OCI-LY1 (cell line): ENCODE results near the gene ESYT2.

Experiments used
- H2AFZ ChIP-seq: fragments of 200-600 bp; sonication (generic), shearing (Covaris generic); 2 replicates; pipeline ENCODE4 v1.6.0; 2014; ENCODE audit warnings: antibody characterized with exemption, mild to moderate bottlenecking, low read length
- H3F3A ChIP-seq: fragments of 200-600 bp; sonication (generic), shearing (Covaris generic); 2 replicates; pipeline ENCODE4 v1.6.0; 2014; ENCODE audit warnings: mild to moderate bottlenecking, antibody characterized with exemption, low read length, moderate library complexity; ENCODE audit not compliant: insufficient read depth
- H3K27ac ChIP-seq: fragments of 200-600 bp; sonication (generic); 2 replicates; pipeline ENCODE4 v1.5.1; 2014; ENCODE audit warnings: low read length, mixed run types, mild to moderate bottlenecking, low read depth; ENCODE audit not compliant: poor library complexity, severe bottlenecking
- H3K27me3 ChIP-seq: fragments of 200-600 bp; sonication (generic); 2 replicates; pipeline ENCODE4 v1.6.0; 2014; ENCODE audit warnings: antibody characterized with exemption, mild to moderate bottlenecking, low read length, moderate library complexity; ENCODE audit not compliant: insufficient read depth
- H3K36me3 ChIP-seq: fragments of 200-600 bp; sonication (generic); 2 replicates; pipeline ENCODE4 v1.6.1; 2014; ENCODE audit warnings: mild to moderate bottlenecking, antibody characterized with exemption, low read length, moderate library complexity, mixed read lengths; ENCODE audit not compliant: insufficient read depth
- H3K4me1 ChIP-seq: fragments of 200-600 bp; sonication (generic); 2 replicates; pipeline ENCODE4 v1.5.1; 2014; ENCODE audit warnings: mild to moderate bottlenecking, low read length, moderate library complexity; ENCODE audit not compliant: insufficient read depth, severe bottlenecking
- H3K4me2 ChIP-seq: fragments of 200-600 bp; sonication (generic), shearing (Covaris generic); 2 replicates; pipeline ENCODE4 v1.6.1; 2014; ENCODE audit warnings: low read length
- H3K4me3 ChIP-seq: fragments of 200-600 bp; sonication (generic); 2 replicates; pipeline ENCODE4 v1.5.1; 2014; ENCODE audit warnings: low read length, low read depth, mild to moderate bottlenecking, mixed read lengths; ENCODE audit not compliant: poor library complexity, severe bottlenecking
- H3K79me2 ChIP-seq: fragments of 200-600 bp; shearing (Covaris generic); 2 replicates; pipeline ENCODE4 v1.6.1; 2016; ENCODE audit warnings: mixed run types, low read length, mixed read lengths; ENCODE audit not compliant: insufficient read depth
- H3K9ac ChIP-seq: fragments of 200-600 bp; sonication (generic), shearing (Covaris generic); 2 replicates; pipeline ENCODE4 v1.6.1; 2014; ENCODE audit warnings: mild to moderate bottlenecking, low read length, mixed read lengths
- H3K9me2 ChIP-seq: fragments of 200-600 bp; sonication (generic), shearing (Covaris generic); 2 replicates; pipeline ENCODE4 v1.6.1; 2014; ENCODE audit warnings: low read depth, mild to moderate bottlenecking, low read length, mixed read lengths
- H3K9me3 ChIP-seq: fragments of 200-600 bp; shearing (Covaris generic); 2 replicates; pipeline ENCODE4 v1.6.1; 2014; ENCODE audit warnings: low read length, mixed read lengths
- H4K20me1 ChIP-seq: fragments of 200-600 bp; sonication (generic), shearing (Covaris generic); 2 replicates; pipeline ENCODE4 v1.6.0; 2016; ENCODE audit warnings: mild to moderate bottlenecking, low read length; ENCODE audit not compliant: insufficient read depth
- CTCF ChIP-seq: fragments of 200-600 bp; sonication (generic), shearing (Covaris generic); IDR thresholded peaks from 2 replicates; pipeline ENCODE4 v1.5.1; 2017; ENCODE audit warnings: mild to moderate bottlenecking, antibody characterized with exemption, low read length, moderate library complexity, mixed read lengths
- EZH2 ChIP-seq: fragments of 200-600 bp; sonication (generic), shearing (Covaris generic); IDR thresholded peaks from 2 replicates; pipeline ENCODE4 v1.8.0; 2017; ENCODE audit warnings: borderline replicate concordance, mixed run types, mild to moderate bottlenecking, antibody characterized with exemption, low read length, moderate library complexity, mixed read lengths

The ESYT2 gene

GRCh38 chr7:158829021-158829341 lies 328 bp downstream of the ESYT2 start:
- no peaks in the 10 kb centered on the region for H3K36me3 ChIP-seq
- H3K27me3 ChIP-seq = no peaks in the 10 kb centered on the region; the same call in 1 of the 2 replicates
- no peaks in the 10 kb centered on the region for H3F3A ChIP-seq
- H3K4me1 ChIP-seq = peaks cover 17% of the 10 kb centered on the region
- peak overlapping the region; percentile 71 for H3K9ac ChIP-seq
- peak overlapping the region; percentile 73 for H3K4me2 ChIP-seq
- TF ChIP-seq EZH2 (no peak), CTCF (no peak)
- H3K79me2 ChIP-seq = no peaks in the 10 kb centered on the region
- no peak overlapping the region for H2AFZ ChIP-seq
- H3K27ac ChIP-seq = no peak overlapping the region
- H3K9me3 ChIP-seq = no peaks in the 10 kb centered on the region
- H3K9me2 ChIP-seq = no peaks in the 10 kb centered on the region
- no peaks in the 10 kb centered on the region for H4K20me1 ChIP-seq
- H3K4me3 ChIP-seq = peak overlapping the region; percentile 69

- H3K4me3 ChIP-seq = peak overlapping the region; percentile 69
- H3K4me2 ChIP-seq = peak overlapping the region; percentile 73
- H3K4me1 ChIP-seq = peaks cover 17% of the 10 kb centered on the region
- H3K27me3 ChIP-seq = no peaks in the 10 kb centered on the region; the same call in 1 of the 2 replicates
- no peaks in the 10 kb centered on the region for H3K9me2 ChIP-seq
- H2AFZ ChIP-seq = no peak overlapping the region
- H3F3A ChIP-seq = no peaks in the 10 kb centered on the region
- H3K9ac ChIP-seq = peak overlapping the region; percentile 71
- TF ChIP-seq CTCF = no peak; the same call in 1 of the 2 replicates
- no peak for TF ChIP-seq EZH2
- no peaks in the 10 kb centered on the region for H3K36me3 ChIP-seq
- no peaks in the 10 kb centered on the region for H3K9me3 ChIP-seq
- H4K20me1 ChIP-seq = no peaks in the 10 kb centered on the region
- H3K27ac ChIP-seq = no peak overlapping the region
- no peaks in the 10 kb centered on the region for H3K79me2 ChIP-seq
These were observed 932 bp downstream of the ESYT2 start for GRCh38 chr7:158828133-158829020.

- Histone ChIP-seq H4K20me1 (no peaks in the 10 kb centered on the region), H3K9me3 (no peaks in the 10 kb centered on the region), H3K4me3 (peak overlapping the region; percentile 69), H3K9me2 (no peaks in the 10 kb centered on the region), H3F3A (no peaks in the 10 kb centered on the region), H3K9ac (peak overlapping the region; percentile 71), H3K36me3 (no peaks in the 10 kb centered on the region), H3K27me3 (no peaks in the 10 kb centered on the region; the same call in 1 of the 2 replicates), H3K4me1 (peaks cover 17% of the 10 kb centered on the region), H2AFZ (no peak overlapping the region), H3K27ac (no peak overlapping the region), H3K79me2 (no peaks in the 10 kb centered on the region), H3K4me2 (peak overlapping the region; percentile 73)
- TF ChIP-seq EZH2 = no peak
- TF ChIP-seq CTCF = no peak
These were observed 1.7 kb downstream of the ESYT2 start for GRCh38 chr7:158827411-158828132.
